ENCODE measurements around the gene ITIH6. TPM values are rescaled to one million over a fixed set of nuclear protein-coding genes. Genes with fewer than 3 reads are reported as not detected.

ITIH6 gene
- total and polyA plus RNA-seq, 2 donors (not counting 1 experiment from before 2014, with no cell fraction given): not detected

DNA sequence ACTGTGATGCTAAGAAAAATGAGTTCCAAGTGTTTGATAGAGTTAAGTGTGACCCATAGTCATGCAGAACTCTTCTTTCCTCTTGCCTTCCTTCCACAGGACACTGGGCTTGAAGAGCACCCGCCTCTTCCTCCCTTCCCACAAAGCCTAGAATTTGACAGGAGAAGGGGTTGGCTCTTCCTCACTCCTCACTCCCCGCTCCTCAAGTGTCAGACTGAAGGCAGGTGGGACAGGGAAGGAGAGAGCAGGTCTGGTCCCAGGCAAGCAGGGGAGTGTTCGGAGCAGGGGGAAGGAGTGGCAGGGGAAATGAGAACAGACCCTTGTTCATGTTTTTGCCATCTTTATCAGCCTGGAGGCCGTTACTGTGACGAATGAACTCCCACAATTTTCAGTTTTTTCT, 20.2 kb upstream of the ITIH6 start:
- TF ChIP-seq, protein P1, sequence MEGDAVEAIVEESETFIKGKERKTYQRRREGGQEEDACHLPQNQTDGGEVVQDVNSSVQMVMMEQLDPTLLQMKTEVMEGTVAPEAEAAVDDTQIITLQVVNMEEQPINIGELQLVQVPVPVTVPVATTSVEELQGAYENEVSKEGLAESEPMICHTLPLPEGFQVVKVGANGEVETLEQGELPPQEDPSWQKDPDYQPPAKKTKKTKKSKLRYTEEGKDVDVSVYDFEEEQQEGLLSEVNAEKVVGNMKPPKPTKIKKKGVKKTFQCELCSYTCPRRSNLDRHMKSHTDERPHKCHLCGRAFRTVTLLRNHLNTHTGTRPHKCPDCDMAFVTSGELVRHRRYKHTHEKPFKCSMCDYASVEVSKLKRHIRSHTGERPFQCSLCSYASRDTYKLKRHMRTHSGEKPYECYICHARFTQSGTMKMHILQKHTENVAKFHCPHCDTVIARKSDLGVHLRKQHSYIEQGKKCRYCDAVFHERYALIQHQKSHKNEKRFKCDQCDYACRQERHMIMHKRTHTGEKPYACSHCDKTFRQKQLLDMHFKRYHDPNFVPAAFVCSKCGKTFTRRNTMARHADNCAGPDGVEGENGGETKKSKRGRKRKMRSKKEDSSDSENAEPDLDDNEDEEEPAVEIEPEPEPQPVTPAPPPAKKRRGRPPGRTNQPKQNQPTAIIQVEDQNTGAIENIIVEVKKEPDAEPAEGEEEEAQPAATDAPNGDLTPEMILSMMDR (IDR thresholded peaks at IDR 0.05): no peak
- TF ChIP-seq EZH2 (IDR thresholded peaks at IDR 0.05; ENCODE audit: borderline replicate concordance, insufficient read depth, low read depth, low read length, poor library complexity, severe bottlenecking): no peak
- H3K27ac ChIP-seq (ENCODE audit: low read length in 2 of 2): no peak overlapping the region
- CTCF ChIA-PET: interaction anchor here (0.6 kb wide), 1 partner anchor 1310 kb away, joined by 3 read pairs; no protein-coding TSS in a partner anchor
- no peaks in the 10 kb centered on the region for H3K9me3 ChIP-seq (ENCODE audit: control extremely low read depth in 1 of 3, control insufficient read depth in 2 of 3, insufficient read depth in 1 of 3, low read length in 2 of 3)
- no peak overlapping the region for H2AFZ ChIP-seq (ENCODE audit: insufficient read depth, low read depth, low read length, poor library complexity, severe bottlenecking)
- peaks cover 8% of the 10 kb centered on the region for H3K4me1 Mint-ChIP-seq
- ATAC-seq (ENCODE audit: low read depth): no peak
- H3K4me1 ChIP-seq (ENCODE audit: control insufficient read depth in 2 of 2, insufficient read depth in 2 of 2, low read length in 2 of 2): peaks cover 6 to 8% of the 10 kb centered on the region in 2 donors
- no peaks in the 10 kb centered on the region for H4K20me1 ChIP-seq (ENCODE audit: control insufficient read depth, insufficient read depth, low read length, poor library complexity, severe bottlenecking)
- no peaks in the 10 kb centered on the region for H3K9me3 Mint-ChIP-seq (ENCODE audit: insufficient read depth)
- no peaks in the 10 kb centered on the region for H3K27me3 Mint-ChIP-seq
- intact Hi-C loops (cut with micrococcal nuclease): no loop called here
- no CpG with 5 or more reads among the region's 5 CpGs for WGBS (ENCODE audit: insufficient coverage)
- no peak overlapping the region for H3K4me3 Mint-ChIP-seq
- no peak overlapping the region for H3K4me3 ChIP-seq (ENCODE audit: control extremely low read depth in 1 of 5, extremely low read depth in 1 of 5, insufficient read depth in 1 of 5, low read depth in 2 of 5, low read length in 4 of 5)
- no peaks in the 10 kb centered on the region for H3K27me3 ChIP-seq (replicated peaks in 1 of 4; ENCODE audit: control extremely low read depth in 1 of 4, control insufficient read depth in 3 of 4, insufficient read depth in 4 of 4, low read length in 3 of 4)
- H3K36me3 ChIP-seq (replicated peaks in 1 of 2; ENCODE audit: control extremely low read depth in 1 of 2, control insufficient read depth in 1 of 2, extremely low read depth in 1 of 2, insufficient read depth in 2 of 2, low read length in 1 of 2): peaks cover 0 to 14% of the 10 kb centered on the region in 2 experiments
- POLR2A ChIA-PET: no interaction called here
- DNase-seq: no peak
- no peak overlapping the region for H3K4me2 ChIP-seq (replicated peaks; ENCODE audit: low read depth, low read length, poor library complexity, severe bottlenecking)
- no peak overlapping the region for H3K9ac ChIP-seq (ENCODE audit: low read length)
- no peaks in the 10 kb centered on the region for H3K79me2 ChIP-seq (ENCODE audit: control insufficient read depth, insufficient read depth, low read length)
- no peak overlapping the region for H3K27ac Mint-ChIP-seq

DNA sequence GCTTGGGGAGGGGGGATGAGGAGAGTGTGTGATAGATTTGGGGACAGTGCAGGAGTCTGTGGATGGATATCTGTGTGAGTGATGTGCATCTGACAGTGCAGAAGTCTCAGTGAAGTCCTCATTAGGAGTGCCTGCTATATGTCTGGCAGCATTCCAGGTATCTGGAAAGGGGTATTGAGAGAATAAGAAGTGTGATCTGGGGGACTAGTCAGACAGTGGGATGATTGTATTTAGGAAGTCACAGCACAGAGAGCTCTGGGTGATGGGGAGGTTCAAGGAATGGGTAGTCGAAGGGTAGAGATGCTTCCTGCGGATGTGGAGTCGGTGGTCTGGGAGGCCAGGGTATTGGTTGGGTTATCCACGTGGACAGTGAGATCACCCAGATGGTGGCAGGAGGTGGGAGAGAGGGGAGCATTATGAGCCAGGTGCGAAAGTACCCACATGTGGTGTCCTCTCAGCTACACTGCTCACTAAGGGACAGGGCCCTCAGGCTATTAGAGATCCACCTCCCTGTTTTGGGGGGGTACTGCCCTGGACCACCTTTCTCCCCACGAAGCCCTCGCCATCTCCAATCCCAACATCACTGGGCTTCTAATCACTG, 19.3 kb upstream of the ITIH6 start:
- Histone ChIP-seq H3K4me1 (ENCODE audit: control insufficient read depth in 2 of 2, insufficient read depth in 2 of 2, low read length in 2 of 2) (peaks cover 6 to 8% of the 10 kb centered on the region in 2 donors), H3K4me2 (replicated peaks; ENCODE audit: low read depth, low read length, poor library complexity, severe bottlenecking) (no peak overlapping the region), H3K36me3 (replicated peaks in 1 of 2; ENCODE audit: control extremely low read depth in 1 of 2, control insufficient read depth in 1 of 2, extremely low read depth in 1 of 2, insufficient read depth in 2 of 2, low read length in 1 of 2) (peaks cover 0 to 14% of the 10 kb centered on the region in 2 experiments), H3K4me3 (ENCODE audit: control extremely low read depth in 1 of 5, extremely low read depth in 1 of 5, insufficient read depth in 1 of 5, low read depth in 2 of 5, low read length in 4 of 5) (no peak overlapping the region), H4K20me1 (ENCODE audit: control insufficient read depth, insufficient read depth, low read length, poor library complexity, severe bottlenecking) (no peaks in the 10 kb centered on the region), H3K27me3 (replicated peaks in 1 of 4; ENCODE audit: control extremely low read depth in 1 of 4, control insufficient read depth in 3 of 4, insufficient read depth in 4 of 4, low read length in 3 of 4) (no peaks in the 10 kb centered on the region), H3K79me2 (ENCODE audit: control insufficient read depth, insufficient read depth, low read length) (no peaks in the 10 kb centered on the region), H3K9ac (ENCODE audit: low read length) (no peak overlapping the region), H3K27ac (ENCODE audit: low read length in 2 of 2) (no peak overlapping the region), H2AFZ (ENCODE audit: insufficient read depth, low read depth, low read length, poor library complexity, severe bottlenecking) (no peak overlapping the region), H3K9me3 (ENCODE audit: control extremely low read depth in 1 of 3, control insufficient read depth in 2 of 3, insufficient read depth in 1 of 3, low read length in 2 of 3) (no peaks in the 10 kb centered on the region)
- TF ChIP-seq, protein P1 (IDR thresholded peaks at IDR 0.05): no peak
- no peak for TF ChIP-seq EZH2 (IDR thresholded peaks at IDR 0.05; ENCODE audit: borderline replicate concordance, insufficient read depth, low read depth, low read length, poor library complexity, severe bottlenecking)
- ChIA-PET POLR2A (no interaction called here), CTCF (no interaction called here)
- WGBS (ENCODE audit: insufficient coverage): 100% methylated on average over 1 of the region's 7 CpGs
- Mint-ChIP-seq H3K9me3 (ENCODE audit: insufficient read depth) (no peaks in the 10 kb centered on the region), H3K4me3 (no peak overlapping the region), H3K27me3 (no peaks in the 10 kb centered on the region), H3K27ac (no peak overlapping the region), H3K4me1 (peaks cover 8% of the 10 kb centered on the region)
- intact Hi-C loops (cut with micrococcal nuclease): no loop called here
- ATAC-seq (ENCODE audit: low read depth) (no peak), DNase-seq (no peak)

All from B cell (primary cell).